Measurements from ENCODE around the gene ZRANB2. TPM values are rescaled to one million over a fixed set of nuclear protein-coding genes. Genes with fewer than 3 reads are reported as not detected.

The ZRANB2 gene
- total RNA-seq, 1 experiment from 2014 or later: 67.9 TPM

- TF ChIP-seq CTCF (IDR thresholded peaks at IDR 0.05 in 2 of 3, conservative IDR thresholded peaks at IDR 0.05 in 1 of 3; ENCODE audit: borderline replicate concordance in 1 of 3, insufficient read depth in 1 of 3, low read depth in 2 of 3, low read length in 2 of 3): no peak
- TF ChIP-seq TCF7L2 (IDR thresholded peaks at IDR 0.05; ENCODE audit: borderline replicate concordance, extremely low read depth, insufficient read depth, insufficient read length): no peak
- no peak for TF ChIP-seq EZH2phosphoT487 (IDR thresholded peaks at IDR 0.05; ENCODE audit: borderline replicate concordance)
- TF ChIP-seq CEBPB (IDR thresholded peaks at IDR 0.05; ENCODE audit: low read depth): no peak
- TF ChIP-seq MAX (IDR thresholded peaks at IDR 0.05): no peak
- no peak for TF ChIP-seq SRF (IDR thresholded peaks at IDR 0.05; ENCODE audit: low read depth)
- no peak for TF ChIP-seq ATF3 (IDR thresholded peaks at IDR 0.05)
Measured at GRCh38 chr1:71033136-71033535, 47.7 kb downstream of the ZRANB2 start (continued).

GRCh38 chr1:71031426-71031825, 49.4 kb downstream of the ZRANB2 start:
- ChIA-PET RAD21 (ENCODE audit: low non-redundant PET in 1 of 2, low total read pairs in 2 of 2, uncharacterized antibody in 2 of 2, unreplicated experiment in 2 of 2) (no interaction called here), CTCF (no interaction called here), POLR2A (no interaction called here)
- intact Hi-C loops (cut with micrococcal nuclease): no loop called here
- TF ChIP-seq YY1 (IDR thresholded peaks at IDR 0.05; ENCODE audit: extremely low read depth, insufficient replicate concordance, low read depth, low read length): no peak
- no peak for TF ChIP-seq SIN3A (IDR thresholded peaks at IDR 0.05; ENCODE audit: low read depth)
- no peak for TF ChIP-seq EZH2phosphoT487 (IDR thresholded peaks at IDR 0.05; ENCODE audit: borderline replicate concordance)
- TF ChIP-seq EGR1 (IDR thresholded peaks at IDR 0.05; ENCODE audit: low read depth): no peak
- no peak for TF ChIP-seq EZH2 (IDR thresholded peaks at IDR 0.05)
- TF ChIP-seq POLR2AphosphoS5 (IDR thresholded peaks at IDR 0.05; ENCODE audit: low read depth, low read length): no peak
- TF ChIP-seq SP1 (IDR thresholded peaks at IDR 0.05; ENCODE audit: low read depth): no peak
- no peak for TF ChIP-seq REST (IDR thresholded peaks at IDR 0.05; ENCODE audit: low read depth)
- no peak for TF ChIP-seq RAD21 (IDR thresholded peaks at IDR 0.05; ENCODE audit: low read depth)
- no peak for TF ChIP-seq FOSL1 (IDR thresholded peaks at IDR 0.05; ENCODE audit: low read depth)
- TF ChIP-seq SRF (IDR thresholded peaks at IDR 0.05; ENCODE audit: low read depth): no peak
- no peak for TF ChIP-seq JUND (IDR thresholded peaks at IDR 0.05)
- TF ChIP-seq ZFX (IDR thresholded peaks at IDR 0.05): no peak
- no peak for TF ChIP-seq ELF1 (IDR thresholded peaks at IDR 0.05; ENCODE audit: borderline replicate concordance, low read depth)
- no peak for TF ChIP-seq TCF7L2 (IDR thresholded peaks at IDR 0.05; ENCODE audit: borderline replicate concordance, extremely low read depth, insufficient read depth, insufficient read length)
- Histone ChIP-seq H3K9ac (ENCODE audit: low read length) (no peak overlapping the region), H3K9me3 (ENCODE audit: control insufficient read depth in 1 of 2, insufficient read depth in 1 of 2, low read depth in 1 of 2, low read length in 2 of 2) (no peaks in the 10 kb centered on the region), H3K79me2 (ENCODE audit: insufficient read depth, low read length) (no peaks in the 10 kb centered on the region), H3K27ac (ENCODE audit: low read depth, low read length) (no peak overlapping the region), H3K4me3 (replicated peaks in 1 of 2; ENCODE audit: low read depth in 1 of 2, low read length in 2 of 2) (no peak overlapping the region), H3K4me1 (ENCODE audit: control insufficient read depth in 1 of 2, insufficient read depth in 2 of 2, low read length in 2 of 2) (no peaks in the 10 kb centered on the region), H2AFZ (ENCODE audit: low read depth, low read length, poor library complexity, severe bottlenecking) (no peak overlapping the region), H3K9me2 (ENCODE audit: insufficient read depth) (no peaks in the 10 kb centered on the region), H3K36me3 (ENCODE audit: control insufficient read depth in 1 of 2, insufficient read depth in 2 of 2, low read length in 2 of 2) (no peaks in the 10 kb centered on the region), H4K20me1 (ENCODE audit: insufficient read depth) (no peaks in the 10 kb centered on the region), H3K27me3 (ENCODE audit: insufficient read depth, low read length) (peaks cover 64% of the 10 kb centered on the region), H3K4me2 (ENCODE audit: low read length) (no peak overlapping the region)
- no peak for ATAC-seq
- no peak for DNase-seq (ENCODE audit: low read depth, low spot score)
- no TSS peak for BruUV-seq (replicated peaks)
